HepG2 (cell line): ENCODE measurements around the gene HADHA. TPM values are rescaled to one million over a fixed set of nuclear protein-coding genes. Genes with fewer than 3 reads are reported as not detected.
A peak's percentile ranks its signal among the peaks of the same experiment; 100 is the strongest.

ENCODE experiments used
- ATAC-seq: fragments of 200-7000 bp; cut with Tn5 transposase; 3 replicates; pipeline ENCODE4 v1.9.1; 2020; ENCODE audit warnings: mild to moderate bottlenecking, moderate library complexity
- BruUV-seq: library from RNA; stranded (reverse); fragments of 400-500 nt; replicated peaks from 2 replicates; lab custom pipeline; 2021; lab: Mats Ljungman, UMichigan
- CTCF ChIA-PET: fragments of 300-600 bp; formaldehyde crosslinking; extraction: SDS; loops from one replicate; lab custom pipeline; 2021; ENCODE audit warnings: low total read pairs, inconsistent platforms, low intra/inter-chr PET ratio; lab: Yijun Ruan, JAX
- POLR2A ChIA-PET: fragments of 350-600 bp; sonication (Branson Sonifier 250); formaldehyde crosslinking; loops from one replicate; lab custom pipeline; 2020; ENCODE audit warnings: antibody characterized with exemption, inconsistent platforms; lab: Yijun Ruan, JAX
- DNase-seq: peaks from one replicate; pipeline ENCODE4 v3.0.0-alpha.2; 2015; ENCODE audit warnings: low spot score
- FAIRE-seq: peaks from 3 replicates; lab custom pipeline; 2011; peaks lifted over from hg19 to GRCh38; lab: Jason Lieb, UNC
- H2AFZ ChIP-seq: one replicate; pipeline ENCODE4 v1.6.1; 2011; ENCODE audit warnings: low read length, inconsistent platforms
- H3K27ac ChIP-seq: fragments of 300-600 bp; 3 replicates; pipeline ENCODE4 v1.8.0; 2011; ENCODE audit warnings: mixed run types, mild to moderate bottlenecking, mixed read lengths, low read length, inconsistent platforms; ENCODE audit not compliant: insufficient read depth; ENCODE audit errors: extremely low read length
- H3K27me3 ChIP-seq, 2 experiments: fragments of 200-600 bp in 1 of 2; 2 replicates in 1 of 2; 3 replicates in 1 of 2; pipeline versions ENCODE4 v1.6.0 to v1.8.0; 2011; ENCODE audit warnings: low read length in 2 of 2, mild to moderate bottlenecking in 2 of 2, moderate library complexity in 2 of 2, inconsistent platforms in 1 of 2; ENCODE audit not compliant: insufficient read depth in 2 of 2, control insufficient read depth in 1 of 2
- H3K36me3 ChIP-seq, 2 experiments: fragments of 200-600 bp in 1 of 2; replicated peaks in 1 of 2; 2 replicates in 1 of 2; 3 replicates in 1 of 2; pipeline versions ENCODE4 v1.5.1 to v1.8.0; 2011; ENCODE audit warnings: low read length in 2 of 2, inconsistent platforms in 1 of 2; ENCODE audit not compliant: insufficient read depth in 2 of 2, control insufficient read depth in 1 of 2
- H3K4me1 ChIP-seq: 2 replicates; pipeline ENCODE4 v1.5.1; 2012; ENCODE audit warnings: low read length, inconsistent platforms; ENCODE audit not compliant: insufficient read depth
- H3K4me2 ChIP-seq: 2 replicates; pipeline ENCODE4 v1.6.0; 2011; ENCODE audit warnings: low read depth, low read length, inconsistent platforms
- H3K4me3 ChIP-seq, 3 experiments: fragments of 200-600 bp in 1 of 3; sonication (generic), shearing (Covaris generic) in 1 of 3; replicated peaks in 1 of 3; 2 replicates each; pipeline ENCODE4 v1.5.1; 2011 to 2016; ENCODE audit warnings: low read length in 3 of 3, inconsistent platforms in 2 of 3, low read depth in 2 of 3, mild to moderate bottlenecking in 2 of 3, control low read depth in 1 of 3, mixed read lengths in 1 of 3; ENCODE audit not compliant: insufficient read depth in 1 of 3
- H3K79me2 ChIP-seq: one replicate; pipeline ENCODE4 v1.6.1; 2011; ENCODE audit warnings: low read length, inconsistent platforms; ENCODE audit not compliant: insufficient read depth
- H3K9ac ChIP-seq: 2 replicates; pipeline ENCODE4 v1.6.0; 2011; ENCODE audit warnings: mild to moderate bottlenecking, low read depth, low read length, inconsistent platforms; ENCODE audit not compliant: insufficient read depth
- H3K9me3 ChIP-seq: 2 replicates; pipeline ENCODE4 v1.5.1; 2012; ENCODE audit warnings: mild to moderate bottlenecking, low read length
- H4K20me1 ChIP-seq: 2 replicates; pipeline ENCODE4 v1.6.0; 2011; ENCODE audit warnings: inconsistent platforms, mild to moderate bottlenecking, low read length, moderate library complexity; ENCODE audit not compliant: insufficient read depth
- BCL3 ChIP-seq: sonication (generic); formaldehyde crosslinking; IDR thresholded peaks from 2 replicates; pipeline ENCODE4 v1.5.1; 2020; ENCODE audit warnings: mild to moderate bottlenecking, missing genetic modification reagents, moderate library complexity
- KDM3A ChIP-seq: IDR thresholded peaks from 2 replicates; pipeline ENCODE4 v1.6.1; 2018; ENCODE audit warnings: low read depth, missing compliant biosample characterization
- NCOR1 ChIP-seq: fragments of 200-600 bp; sonication (generic); IDR thresholded peaks from 2 replicates; pipeline ENCODE4 v1.7.0; 2017; ENCODE audit warnings: antibody characterized with exemption, low read length, borderline replicate concordance
- PHF20 ChIP-seq: sonication (generic); formaldehyde crosslinking; IDR thresholded peaks from 2 replicates; pipeline ENCODE4 v1.5.0; 2020; ENCODE audit warnings: mild to moderate bottlenecking, missing genetic modification reagents
- RAD21 ChIP-seq: fragments of 450-650 bp; formaldehyde crosslinking; IDR thresholded peaks from 2 replicates; pipeline ENCODE4 v1.5.0; 2020; ENCODE audit warnings: mild to moderate bottlenecking
- SMC3 ChIP-seq: IDR thresholded peaks from 2 replicates; pipeline ENCODE4 v1.6.1; 2011; ENCODE audit warnings: low read length, improper control_type of control experiment
- STAG1 ChIP-seq: sonication (generic); formaldehyde crosslinking; IDR thresholded peaks from 2 replicates; pipeline ENCODE4 v1.4.0; 2020; ENCODE audit warnings: missing genetic modification reagents
- THYN1 ChIP-seq: sonication (generic); formaldehyde crosslinking; IDR thresholded peaks from 2 replicates; pipeline ENCODE4 v1.8.1; 2023; ENCODE audit warnings: low read depth, mild to moderate bottlenecking, moderate library complexity, missing genetic modification reagents, borderline replicate concordance
- ZSCAN12 ChIP-seq: sonication (generic); formaldehyde crosslinking; IDR thresholded peaks from 2 replicates; pipeline ENCODE4 v1.9.0; 2021; ENCODE audit warnings: mild to moderate bottlenecking, missing genetic modification reagents
- WGBS: methylation state at CpG from one replicate; pipeline ENCODE4 v1.1.6; 2017; ENCODE audit warnings: low lambda C conversion rate; 5-methylcytosine and 5-hydroxymethylcytosine counted together
- in situ Hi-C: cut with HindIII; loops from 2 replicates; pipeline ENCODE4 v1.10.0; 2017; ENCODE audit warnings: low pct_unique_long_range_greater_than_20kb; ENCODE audit not compliant: extremely low pct_ligation_motif_present
- intact Hi-C: fragments of 100-400 bp; cut with micrococcal nuclease; formaldehyde crosslinking; loops from one replicate; pipeline ENCODE4 v1.10.0; 2022; ENCODE audit not compliant: unreplicated experiment
- polyA plus RNA-seq, 8 experiments: library from polyadenylated mRNA; depleted of rRNA in 3 of 8; stranded (reverse) in 7 of 8; unstranded in 1 of 8; fragments of >200 nt; fragmentation: Illumina TruSeq in 4 of 8; extraction: Trizol in 4 of 8; gene quantifications; 2 replicates each; pipeline versions ENCODE4 v1.2.1 to v1.2.3, GENCODE V29; 2011 to 2016; ENCODE audit warnings: low read depth in 4 of 8, missing spikeins in 1 of 8, mixed read lengths in 1 of 8; ENCODE audit not compliant: insufficient read depth in 1 of 8
- total RNA-seq, 5 experiments: library from RNA; depleted of rRNA; stranded (reverse); fragments of >200 nt; fragmentation: Illumina TruSeq; extraction: Trizol; gene quantifications; 2 replicates each; pipeline ENCODE4 v1.2.3, GENCODE V29; 2016; ENCODE audit warnings: low read depth in 1 of 5
- TF ChIP-seq, protein P1 (sequence below): IDR thresholded peaks from 2 replicates; pipeline ENCODE4 v1.6.1; 2016
- TF ChIP-seq, protein P2 (sequence below): sonication (generic); formaldehyde crosslinking; IDR thresholded peaks from 2 replicates; pipeline ENCODE4 v1.5.0; 2020; ENCODE audit warnings: mild to moderate bottlenecking, missing genetic modification reagents
- TF ChIP-seq, protein P3 (sequence below): sonication (generic); formaldehyde crosslinking; IDR thresholded peaks from 2 replicates; pipeline ENCODE4 v1.5.0; 2020; ENCODE audit warnings: mild to moderate bottlenecking, missing genetic modification reagents, moderate library complexity

Gene HADHA
- total and polyA plus RNA-seq, 2 of the 13 experiments (the other 11 are each of a cell fraction or from before 2014, with no cell fraction given), result 102 to 270 TPM

- Histone ChIP-seq H3K36me3 (peaks cover 20 to 72% of the 10 kb centered on the region in 2 experiments), H3K27ac (no peak overlapping the region), H3K4me3 (no peak overlapping the region), H2AFZ (no peak overlapping the region), H3K9ac (no peak overlapping the region), H4K20me1 (peaks cover 21% of the 10 kb centered on the region), H3K79me2 (peaks cover 24% of the 10 kb centered on the region), H3K27me3 (no peaks in the 10 kb centered on the region), H3K9me3 (no peaks in the 10 kb centered on the region), H3K4me1 (peaks cover 25% of the 10 kb centered on the region), H3K4me2 (no peak overlapping the region)
- no peak for TF ChIP-seq PHF20 (CRISPR knock-in tag)
- TF ChIP-seq, protein P1, sequence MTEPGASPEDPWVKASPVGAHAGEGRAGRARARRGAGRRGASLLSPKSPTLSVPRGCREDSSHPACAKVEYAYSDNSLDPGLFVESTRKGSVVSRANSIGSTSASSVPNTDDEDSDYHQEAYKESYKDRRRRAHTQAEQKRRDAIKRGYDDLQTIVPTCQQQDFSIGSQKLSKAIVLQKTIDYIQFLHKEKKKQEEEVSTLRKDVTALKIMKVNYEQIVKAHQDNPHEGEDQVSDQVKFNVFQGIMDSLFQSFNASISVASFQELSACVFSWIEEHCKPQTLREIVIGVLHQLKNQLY, result no peak
- TF ChIP-seq, protein P2, sequence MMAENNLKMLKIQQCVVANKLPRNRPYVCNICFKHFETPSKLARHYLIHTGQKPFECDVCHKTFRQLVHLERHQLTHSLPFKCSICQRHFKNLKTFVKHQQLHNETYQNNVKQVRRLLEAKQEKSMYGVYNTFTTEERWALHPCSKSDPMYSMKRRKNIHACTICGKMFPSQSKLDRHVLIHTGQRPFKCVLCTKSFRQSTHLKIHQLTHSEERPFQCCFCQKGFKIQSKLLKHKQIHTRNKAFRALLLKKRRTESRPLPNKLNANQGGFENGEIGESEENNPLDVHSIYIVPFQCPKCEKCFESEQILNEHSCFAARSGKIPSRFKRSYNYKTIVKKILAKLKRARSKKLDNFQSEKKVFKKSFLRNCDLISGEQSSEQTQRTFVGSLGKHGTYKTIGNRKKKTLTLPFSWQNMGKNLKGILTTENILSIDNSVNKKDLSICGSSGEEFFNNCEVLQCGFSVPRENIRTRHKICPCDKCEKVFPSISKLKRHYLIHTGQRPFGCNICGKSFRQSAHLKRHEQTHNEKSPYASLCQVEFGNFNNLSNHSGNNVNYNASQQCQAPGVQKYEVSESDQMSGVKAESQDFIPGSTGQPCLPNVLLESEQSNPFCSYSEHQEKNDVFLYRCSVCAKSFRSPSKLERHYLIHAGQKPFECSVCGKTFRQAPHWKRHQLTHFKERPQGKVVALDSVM, result peak; percentile 29; the same call in 1 of the 2 replicates
- no peak for TF ChIP-seq NCOR1
- peak; percentile 65 for TF ChIP-seq RAD21
- no peak for TF ChIP-seq KDM3A (CRISPR knock-in tag)
- peak; percentile 67 for TF ChIP-seq STAG1 (CRISPR knock-in tag)
- TF ChIP-seq, protein P3, sequence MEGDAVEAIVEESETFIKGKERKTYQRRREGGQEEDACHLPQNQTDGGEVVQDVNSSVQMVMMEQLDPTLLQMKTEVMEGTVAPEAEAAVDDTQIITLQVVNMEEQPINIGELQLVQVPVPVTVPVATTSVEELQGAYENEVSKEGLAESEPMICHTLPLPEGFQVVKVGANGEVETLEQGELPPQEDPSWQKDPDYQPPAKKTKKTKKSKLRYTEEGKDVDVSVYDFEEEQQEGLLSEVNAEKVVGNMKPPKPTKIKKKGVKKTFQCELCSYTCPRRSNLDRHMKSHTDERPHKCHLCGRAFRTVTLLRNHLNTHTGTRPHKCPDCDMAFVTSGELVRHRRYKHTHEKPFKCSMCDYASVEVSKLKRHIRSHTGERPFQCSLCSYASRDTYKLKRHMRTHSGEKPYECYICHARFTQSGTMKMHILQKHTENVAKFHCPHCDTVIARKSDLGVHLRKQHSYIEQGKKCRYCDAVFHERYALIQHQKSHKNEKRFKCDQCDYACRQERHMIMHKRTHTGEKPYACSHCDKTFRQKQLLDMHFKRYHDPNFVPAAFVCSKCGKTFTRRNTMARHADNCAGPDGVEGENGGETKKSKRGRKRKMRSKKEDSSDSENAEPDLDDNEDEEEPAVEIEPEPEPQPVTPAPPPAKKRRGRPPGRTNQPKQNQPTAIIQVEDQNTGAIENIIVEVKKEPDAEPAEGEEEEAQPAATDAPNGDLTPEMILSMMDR (CRISPR knock-in tag), result peak; percentile 58
- no peak for TF ChIP-seq THYN1 (CRISPR knock-in tag)
- no peak for TF ChIP-seq ZSCAN12 (CRISPR knock-in tag)
- peak; percentile 41; the same call in 1 of the 2 replicates for TF ChIP-seq SMC3
- TF ChIP-seq BCL3 (CRISPR knock-in tag), result no peak
- FAIRE-seq, result no peak
- CTCF ChIA-PET, result interaction anchor here (1.1 to 1.7 kb wide), 3 partner anchors 79 to 234 kb away, joined by 3 to 10 read pairs (median 5); no protein-coding TSS in a partner anchor
- BruUV-seq, result no TSS peak
- intact Hi-C loops (loop anchor here (1.0 kb wide), 2 partner anchors 95 to 234 kb away; no protein-coding TSS in a partner anchor), in situ Hi-C loops (loop anchor here (5.0 to 10.0 kb wide), 2 partner anchors 97 to 230 kb away; no protein-coding TSS in a partner anchor)
- DNase-seq, result peak; percentile 24
- POLR2A ChIA-PET, result no interaction called here
- ATAC-seq, result peak; percentile 41; the same call in 1 of the 3 replicates
- WGBS, result 90% methylated on average over 9 of the region's 9 CpGs
Measured at GRCh38 chr2:26235089-26235488, 9.3 kb downstream of the HADHA start.
